ENCODE data around the gene UTS2B. TPM values are rescaled to one million over a fixed set of nuclear protein-coding genes. Genes with fewer than 3 reads are reported as not detected.
A peak's percentile ranks its signal among the peaks of the same experiment; 100 is the strongest.
"Not testable (repeated sequence)": the region's sequence is repeated elsewhere in the genome, so short reads cannot be mapped to it uniquely, and the experiment has no call there.

UTS2B gene
- total RNA-seq, 1 donor from 2014 or later = 4.8 TPM

- DNase-seq (ENCODE audit: low spot score) = no peak
Measured at GRCh38 chr3:191282251-191283185, 47.8 kb downstream of the UTS2B start.

GRCh38 chr3:191280882-191281281 lies 49.4 kb downstream of the UTS2B start:
- no peak for DNase-seq (ENCODE audit: low spot score)

GRCh38 chr3:191280111-191280510 lies 50.2 kb downstream of the UTS2B start:
- peak; percentile 8 for DNase-seq (ENCODE audit: low spot score)

- no peak for DNase-seq (ENCODE audit: low spot score)
Measured at GRCh38 chr3:191275751-191276150, 54.6 kb downstream of the UTS2B start.

- DNase-seq (ENCODE audit: low spot score) = not testable (repeated sequence)
Measured at GRCh38 chr3:191275244-191275643, 55.1 kb downstream of the UTS2B start.

GRCh38 chr3:191269289-191270085 lies 60.8 kb downstream of the UTS2B start:
- no peak for DNase-seq (ENCODE audit: low spot score)

- no peak for DNase-seq (ENCODE audit: low spot score)
Measured at GRCh38 chr3:191268737-191269136, 61.6 kb downstream of the UTS2B start.

GRCh38 chr3:191263850-191264249 lies 66.5 kb downstream of the UTS2B start:
- DNase-seq (ENCODE audit: low spot score) = no peak

GRCh38 chr3:191263365-191263764 lies 67.0 kb downstream of the UTS2B start:
- DNase-seq (ENCODE audit: low spot score) = no peak

- DNase-seq (ENCODE audit: low spot score) = no peak
Measured at GRCh38 chr3:191262650-191263049, 67.7 kb downstream of the UTS2B start.

GRCh38 chr3:191261304-191261638 lies 69.1 kb downstream of the UTS2B start:
- DNase-seq (ENCODE audit: low spot score) = no peak

GRCh38 chr3:191260431-191261303 lies 69.7 kb downstream of the UTS2B start:
- no peak for DNase-seq (ENCODE audit: low spot score)

GRCh38 chr3:191259486-191259885 lies 70.8 kb downstream of the UTS2B start:
- DNase-seq (ENCODE audit: low spot score) = no peak

- DNase-seq (ENCODE audit: low spot score) = no peak
Measured at GRCh38 chr3:191257286-191257685, 73.0 kb downstream of the UTS2B start.

GRCh38 chr3:191256405-191256804 lies 73.9 kb downstream of the UTS2B start:
- no peak for DNase-seq (ENCODE audit: low spot score)

GRCh38 chr3:191255156-191255555 lies 75.2 kb downstream of the UTS2B start:
- peak; percentile 12 for DNase-seq (ENCODE audit: low spot score)

- DNase-seq (ENCODE audit: low spot score) = no peak
Measured at GRCh38 chr3:191254098-191254873, 76.0 kb downstream of the UTS2B start.

GRCh38 chr3:191253089-191253799 lies 77.1 kb downstream of the UTS2B start:
- no peak for DNase-seq (ENCODE audit: low spot score)

GRCh38 chr3:191246630-191247029 lies 83.7 kb downstream of the UTS2B start:
- DNase-seq (ENCODE audit: low spot score) = peak; percentile 75

GRCh38 chr3:191246034-191246433 lies 84.3 kb downstream of the UTS2B start:
- peak; percentile 46 for DNase-seq (ENCODE audit: low spot score)
